ENCODE results near the gene MAGEF1. TPM values are rescaled to one million over a fixed set of nuclear protein-coding genes. Genes with fewer than 3 reads are reported as not detected.

MAGEF1 gene
- total RNA-seq, 1 donor from 2014 or later, result 10.4 TPM

GRCh38 chr3:184726497-184726896 lies 14.6 kb upstream of the MAGEF1 start:
- DNase-seq (ENCODE audit: low read depth, low spot score), result no peak

DNA sequence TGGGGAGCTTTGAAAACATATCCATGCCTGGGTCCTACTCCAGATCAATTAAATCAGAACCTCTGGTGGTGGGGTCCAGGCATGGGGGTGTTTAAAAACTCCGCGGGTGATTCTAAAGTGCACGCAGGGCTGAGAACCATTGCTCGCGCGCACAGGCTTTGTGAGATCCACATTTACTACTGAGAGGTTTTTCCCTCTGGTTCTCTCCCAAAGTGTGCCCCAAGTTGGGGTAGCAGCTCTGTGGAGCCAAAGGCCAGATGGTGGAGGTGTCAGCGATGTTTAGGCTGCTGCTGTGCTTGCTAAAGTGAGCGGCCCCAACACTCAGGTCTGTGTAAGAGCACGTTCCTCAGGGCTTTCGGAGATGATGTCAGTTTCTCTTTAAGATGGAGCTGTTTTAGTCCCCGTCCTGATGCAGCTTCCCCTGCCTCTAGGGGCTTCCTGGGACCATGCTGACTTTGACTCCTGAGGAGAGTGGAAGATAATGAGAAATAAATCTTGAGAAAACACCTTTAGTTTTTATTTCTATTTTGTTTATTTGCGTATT lies 13.4 kb upstream of the MAGEF1 start:
- no peak for DNase-seq (ENCODE audit: low read depth, low spot score)

GRCh38 chr3:184724699-184725098 lies 12.8 kb upstream of the MAGEF1 start:
- no peak for DNase-seq (ENCODE audit: low read depth, low spot score)

- DNase-seq (ENCODE audit: low read depth, low spot score), result no peak
Observed at GRCh38 chr3:184719709-184720108, 7.8 kb upstream of the MAGEF1 start.

- DNase-seq (ENCODE audit: low read depth, low spot score), result no peak
Observed at GRCh38 chr3:184718431-184718830, 6.6 kb upstream of the MAGEF1 start.

DNA sequence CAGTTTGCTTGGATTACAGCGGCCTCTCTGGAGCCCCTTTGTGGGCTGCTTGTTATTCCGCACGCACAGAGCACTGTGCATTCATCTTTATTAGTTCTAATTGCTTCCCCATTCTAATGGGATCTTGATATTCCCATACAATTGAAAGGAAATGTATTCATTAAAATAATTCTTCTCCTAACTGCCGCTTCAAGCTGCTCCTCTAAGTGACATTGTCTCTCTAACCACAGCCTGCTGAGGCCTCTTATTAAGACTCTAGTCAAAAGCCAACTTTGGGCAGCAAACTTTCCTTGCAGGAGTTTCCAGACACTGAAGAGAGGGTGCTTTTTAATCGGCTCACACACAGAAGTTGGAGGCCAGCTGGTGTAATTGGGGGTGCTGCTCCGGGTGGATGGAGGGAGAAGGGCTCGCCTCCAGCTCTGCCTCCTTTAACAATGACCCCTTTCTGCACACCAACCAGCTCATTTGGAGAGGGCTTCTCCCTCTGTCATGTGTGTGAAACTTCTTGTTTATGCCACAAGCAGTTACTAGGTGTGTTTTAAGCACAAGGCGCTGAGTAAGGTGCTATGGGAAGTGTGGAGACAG lies 5.6 kb upstream of the MAGEF1 start:
- no peak for DNase-seq (ENCODE audit: low read depth, low spot score)

DNA sequence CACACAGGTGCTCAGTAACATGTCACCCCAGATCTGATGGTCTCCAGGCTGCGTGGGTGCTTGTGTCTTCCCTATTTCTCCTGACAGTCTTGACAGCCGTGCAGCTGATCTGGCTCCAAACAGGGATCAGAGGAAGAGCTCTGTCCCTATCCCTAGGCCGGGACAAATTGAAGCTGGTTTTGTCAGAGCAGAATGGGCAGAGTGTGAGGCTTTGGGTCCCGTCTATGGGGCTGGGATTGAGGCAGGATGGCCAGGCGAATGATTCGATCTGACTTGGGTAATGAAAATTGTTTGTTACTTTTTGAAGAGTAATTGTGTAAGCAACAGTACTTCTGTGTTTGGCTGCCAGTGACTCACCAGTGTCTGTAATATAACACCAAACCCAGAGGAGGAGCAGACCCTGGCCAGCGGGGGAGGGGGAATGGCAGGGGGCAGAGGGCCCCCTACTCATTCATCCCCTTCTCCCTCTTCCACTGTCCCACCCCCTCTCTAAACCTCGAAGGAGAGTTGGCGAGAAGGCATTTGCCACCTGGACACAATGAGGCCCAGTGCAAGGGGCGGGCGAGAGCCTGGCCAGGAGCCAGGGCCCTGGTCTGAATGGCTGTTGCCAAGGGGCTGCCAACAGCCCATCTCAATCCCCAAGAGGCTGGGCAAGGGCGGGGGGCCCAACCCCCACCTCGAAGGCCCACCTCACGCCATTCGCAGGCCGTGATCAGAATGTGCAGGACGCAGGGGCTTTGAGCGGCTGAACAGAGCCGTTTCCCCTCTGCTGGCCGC lies 4.9 kb upstream of the MAGEF1 start:
- no peak for DNase-seq (ENCODE audit: low read depth, low spot score)

- no peak for DNase-seq (ENCODE audit: low read depth, low spot score)
Observed at GRCh38 chr3:184715943-184716621, 4.2 kb upstream of the MAGEF1 start.

DNA sequence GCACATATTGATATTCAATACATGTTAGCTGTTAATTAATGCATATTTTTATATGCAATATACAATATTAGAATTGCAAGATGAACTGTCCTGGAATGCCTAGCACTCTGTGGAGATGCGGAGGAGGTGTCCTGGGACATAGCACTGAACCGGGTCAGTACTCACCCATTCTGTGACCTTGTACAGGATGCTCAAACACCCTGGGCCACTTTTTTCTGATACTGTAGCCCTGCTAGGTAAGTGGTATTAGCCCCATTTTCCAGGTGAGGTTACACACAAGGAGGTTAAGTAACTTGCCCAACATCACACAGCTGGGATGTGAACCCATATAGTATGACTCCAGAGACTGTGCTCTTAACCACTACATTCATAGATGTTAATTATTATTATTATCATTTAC lies 1.7 kb upstream of the MAGEF1 start:
- no peak for DNase-seq (ENCODE audit: low read depth, low spot score)

- no peak for DNase-seq (ENCODE audit: low read depth, low spot score)
Observed at GRCh38 chr3:184713040-184713355, 1.1 kb upstream of the MAGEF1 start.

DNA sequence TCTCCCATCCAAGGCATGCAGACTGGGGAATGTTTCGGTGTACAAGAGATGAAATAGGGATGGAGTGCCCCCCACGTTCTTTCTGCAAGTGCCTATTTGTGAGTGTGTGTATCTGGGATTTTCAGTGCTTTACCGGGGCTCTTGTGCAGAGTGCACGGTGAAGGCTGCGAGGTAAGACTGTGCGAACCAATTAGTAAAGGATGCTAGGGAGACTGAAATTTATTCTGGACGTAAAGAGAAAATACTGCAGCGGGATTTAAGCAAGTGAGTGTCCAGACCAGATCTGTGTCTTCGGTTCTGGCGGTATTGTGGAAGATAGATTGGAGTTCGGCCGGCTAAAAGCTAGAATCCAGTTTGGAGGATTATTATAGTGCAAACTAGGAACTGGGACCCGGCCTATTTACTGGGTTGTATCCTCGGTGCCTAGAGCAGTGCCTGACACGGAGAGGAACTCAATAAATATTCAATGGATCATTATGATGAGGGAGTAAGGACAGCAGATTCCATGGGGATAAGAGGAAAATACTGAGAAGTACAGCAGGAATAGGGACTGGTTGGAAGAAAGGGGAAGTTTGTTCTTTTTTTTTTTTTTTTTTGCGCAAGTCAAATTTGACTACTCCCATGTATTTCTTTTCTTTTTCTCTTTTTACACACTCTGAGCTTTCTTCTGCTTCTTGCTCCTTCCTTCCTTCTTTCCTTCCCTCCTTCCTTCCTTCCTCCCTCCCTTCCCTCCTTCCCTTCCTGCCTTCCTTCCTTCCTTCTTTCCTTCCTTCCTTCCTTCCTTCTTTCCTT lies 580 bp upstream of the MAGEF1 start:
- no peak for DNase-seq (ENCODE audit: low read depth, low spot score)

- no peak for DNase-seq (ENCODE audit: low read depth, low spot score)
Observed at GRCh38 chr3:184710870-184711492, 883 bp downstream of the MAGEF1 start.

GRCh38 chr3:184703657-184704056 lies 8.2 kb downstream of the MAGEF1 start:
- no peak for DNase-seq (ENCODE audit: low read depth, low spot score)

DNA sequence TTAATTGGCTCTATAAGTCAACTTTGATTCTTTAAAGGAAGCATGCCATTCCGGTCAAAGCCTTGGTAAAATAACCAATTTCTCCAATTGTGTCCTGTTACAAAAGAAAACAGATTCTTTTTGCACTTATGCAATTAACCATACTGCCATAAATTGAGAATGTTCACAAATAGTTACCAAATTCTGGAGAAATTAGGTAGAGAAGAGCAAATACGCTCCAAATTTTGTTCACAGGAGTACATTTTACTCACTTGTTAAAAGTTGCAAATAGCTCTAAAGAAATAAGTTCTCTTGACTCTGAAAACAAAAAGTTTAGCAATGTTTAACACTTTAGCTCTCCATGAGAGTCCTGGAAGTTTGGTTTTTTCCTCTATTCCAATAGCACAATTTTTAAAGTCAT lies 11.1 kb downstream of the MAGEF1 start:
- no peak for DNase-seq (ENCODE audit: low read depth, low spot score)

- no peak for DNase-seq (ENCODE audit: low read depth, low spot score)
Observed at GRCh38 chr3:184697845-184698244, 14.0 kb downstream of the MAGEF1 start.

GRCh38 chr3:184696697-184697096 lies 15.2 kb downstream of the MAGEF1 start:
- no peak for DNase-seq (ENCODE audit: low read depth, low spot score)

DNA sequence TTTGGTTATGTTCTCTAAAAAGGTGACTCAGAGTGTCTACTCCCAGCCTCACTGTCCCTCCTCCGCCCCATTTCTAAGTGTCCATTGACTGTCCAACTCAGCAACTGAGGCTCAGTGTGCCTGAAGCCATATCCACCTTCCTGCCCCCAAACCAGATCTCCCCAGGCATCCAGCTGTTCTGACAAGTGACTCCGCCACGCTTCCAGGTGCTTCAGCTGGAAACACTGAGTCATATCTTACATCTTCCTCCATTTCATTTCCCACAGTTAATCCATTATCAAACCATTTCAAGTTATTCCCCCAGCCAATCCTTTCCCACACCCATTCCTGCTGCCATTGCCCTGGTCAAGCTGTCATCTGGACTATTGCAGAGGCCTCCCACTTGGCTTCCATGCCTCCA lies 17.1 kb downstream of the MAGEF1 start:
- no peak for DNase-seq (ENCODE audit: low read depth, low spot score)

DNA sequence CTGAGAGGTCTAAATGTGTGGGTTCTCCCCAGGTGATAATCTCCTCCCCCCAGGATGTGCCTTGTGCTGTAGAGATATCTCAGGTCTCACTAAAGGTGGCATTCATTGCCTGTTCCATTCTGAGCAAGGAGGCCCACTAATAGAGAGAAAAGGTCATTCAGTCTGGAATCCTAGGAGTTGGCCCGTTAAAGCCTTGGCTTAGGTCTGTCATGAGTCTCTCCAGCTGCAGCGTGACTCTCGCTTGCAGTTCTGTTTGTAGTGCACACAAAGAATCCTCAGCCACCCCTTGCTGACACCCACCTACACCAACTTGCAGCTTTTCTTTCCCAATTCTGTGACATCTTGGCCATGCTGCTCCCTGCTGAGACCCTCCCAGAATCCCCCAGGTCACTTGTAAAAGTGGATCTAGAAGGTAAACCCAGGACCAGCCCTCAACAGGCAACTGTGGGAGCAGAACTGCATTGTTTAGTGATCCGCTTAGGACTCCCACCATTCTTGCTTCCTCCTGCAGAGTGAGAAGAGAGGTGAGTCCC lies 17.7 kb downstream of the MAGEF1 start:
- no peak for DNase-seq (ENCODE audit: low read depth, low spot score)

DNA sequence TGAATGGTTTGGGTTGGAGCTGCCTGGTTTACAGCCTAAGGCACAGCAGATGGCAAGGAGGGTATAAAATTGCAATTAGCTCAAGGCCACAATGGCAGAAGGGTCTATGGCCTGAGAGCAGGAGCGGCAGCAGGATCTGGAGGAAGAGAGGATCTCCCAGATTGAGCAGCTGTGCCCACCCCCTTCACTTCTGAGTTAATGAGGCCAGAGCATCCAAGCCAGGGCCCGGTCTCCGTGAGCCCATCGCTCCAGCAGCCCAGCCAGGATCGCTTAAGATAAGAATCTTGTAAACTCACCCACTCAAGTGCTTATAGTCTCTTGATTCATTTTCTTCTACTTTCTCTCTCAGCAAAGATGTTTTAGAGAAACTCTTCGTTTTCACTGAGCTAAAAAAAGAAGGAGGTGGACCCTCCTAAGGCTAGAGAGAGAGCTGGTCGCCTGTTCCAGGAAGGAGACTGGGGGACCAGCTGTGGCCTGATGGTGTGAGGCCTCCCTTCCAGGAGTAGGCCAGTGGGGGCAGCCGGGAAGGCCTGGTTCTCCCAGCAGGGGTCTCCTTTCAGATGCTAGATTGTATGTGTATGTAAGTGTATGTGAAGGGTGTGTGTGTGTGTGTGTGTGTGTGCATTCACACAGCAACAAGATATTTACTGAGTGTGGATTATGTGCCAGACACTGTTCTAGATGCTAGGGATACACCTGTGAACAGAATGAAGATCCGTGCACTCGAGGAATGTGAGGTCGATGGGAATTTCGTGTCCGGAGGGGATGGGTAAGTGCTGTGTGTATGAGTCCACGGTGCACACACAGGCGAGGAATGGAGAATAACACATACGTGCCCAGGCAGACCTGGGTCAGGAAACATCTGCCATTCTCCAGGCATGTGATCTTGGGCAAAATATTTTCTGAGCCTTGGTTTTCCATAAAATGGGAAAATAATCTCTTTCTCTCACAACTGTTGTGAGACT lies 18.6 kb downstream of the MAGEF1 start:
- DNase-seq (ENCODE audit: low read depth, low spot score), result no peak

Measured in pulmonary artery endothelial cell (primary cell).